ENCODE data around the gene SPO11.

The SPO11 gene

GRCh38 chr20:57390604-57391438, 61.2 kb downstream of the SPO11 start, which contains the start of gene RBM38:
Gene RBM38, plus strand, starts transcription at chr20:57391396. Its CDS starts 186 bp downstream, at chr20:57391582.
- peaks cover 0 to 62% (median 41%) of the 10 kb centered on the region in 4 donors for H3K4me1 ChIP-seq
- peak within 1 kb of the TSS; percentile 74 to 80 for H3K27ac ChIP-seq
- H3K9me3 ChIP-seq, result no peaks in the 10 kb centered on the region
- peak within 1 kb of the TSS; percentile 65 to 71 for H3K4me3 ChIP-seq
- peak; percentile 24 to 74 for DNase-seq
- no peak for TF ChIP-seq CTCF (IDR thresholded peaks at IDR 0.05)
- H3K36me3 ChIP-seq, result peaks cover 0 to 7% (median 0%) of the 10 kb centered on the region in 3 donors
- no peaks in the 10 kb centered on the region for H3K27me3 ChIP-seq
- intact Hi-C loops (cut with DNase I; ENCODE audit: low total_unique reads), result no loop called here

- H3K4me1 ChIP-seq, result peaks cover 0 to 68% (median 46%) of the 10 kb centered on the region in 4 donors
- peak in 1 of 2 donors; percentile 68 for DNase-seq
- no peaks in the 10 kb centered on the region for H3K9me3 ChIP-seq
- intact Hi-C loops (cut with DNase I; ENCODE audit: low total_unique reads), result loop anchor here (2.0 kb wide), 1 partner anchor 45 kb away; no protein-coding TSS in a partner anchor
- H3K36me3 ChIP-seq, result peaks cover 0 to 8% (median 0%) of the 10 kb centered on the region in 3 donors
- H3K4me3 ChIP-seq, result peak overlapping the region; percentile 65 to 71
- peak overlapping the region; percentile 74 to 80 for H3K27ac ChIP-seq
- H3K27me3 ChIP-seq, result no peaks in the 10 kb centered on the region
- no peak for TF ChIP-seq CTCF (IDR thresholded peaks at IDR 0.05)
These were observed 62.1 kb downstream of the SPO11 start for GRCh38 chr20:57391439-57392301.

- H3K27ac ChIP-seq, result peak overlapping the region; percentile 74 to 80
- H3K4me1 ChIP-seq, result peaks cover 0 to 72% (median 49%) of the 10 kb centered on the region in 4 donors
- H3K9me3 ChIP-seq, result no peaks in the 10 kb centered on the region
- H3K4me3 ChIP-seq, result peak overlapping the region; percentile 65 to 71
- no peak for TF ChIP-seq CTCF (IDR thresholded peaks at IDR 0.05)
- peaks cover 0 to 19% (median 6%) of the 10 kb centered on the region in 3 donors for H3K36me3 ChIP-seq
- intact Hi-C loops (cut with DNase I; ENCODE audit: low total_unique reads), result loop anchor here (2.0 kb wide), 1 partner anchor 44 kb away; no protein-coding TSS in a partner anchor
- DNase-seq, result no peak
- H3K27me3 ChIP-seq, result no peaks in the 10 kb centered on the region
These were observed 63.1 kb downstream of the SPO11 start for GRCh38 chr20:57392512-57393271.

Data from tibial artery (tissue), 4 donors.